Ectodermal cell (in vitro differentiated cells): ENCODE measurements around the gene FRAT1.

Experiments used
- H3K27ac ChIP-seq: 2 replicates; pipeline ENCODE4 v1.7.0; 2013; ENCODE audit warnings: mild to moderate bottlenecking, low read depth, low read length; ENCODE audit not compliant: insufficient read depth, poor library complexity, severe bottlenecking
- H3K27me3 ChIP-seq: 2 replicates; pipeline ENCODE4 v1.7.0; 2013; ENCODE audit warnings: mild to moderate bottlenecking, low read length; ENCODE audit not compliant: insufficient read depth, control insufficient read depth, poor library complexity, severe bottlenecking
- H3K36me3 ChIP-seq: one replicate; pipeline ENCODE4 v1.7.0; 2013; ENCODE audit warnings: low read length; ENCODE audit not compliant: control insufficient read depth, insufficient read depth
- H3K4me1 ChIP-seq: one replicate; pipeline ENCODE4 v1.7.0; 2013; ENCODE audit warnings: low read length; ENCODE audit not compliant: control insufficient read depth, insufficient read depth
- H3K4me3 ChIP-seq: 2 replicates; pipeline ENCODE4 v1.7.0; 2013; ENCODE audit warnings: low read depth, low read length, control low read depth; ENCODE audit not compliant: insufficient read depth
- H3K9me3 ChIP-seq: 2 replicates; pipeline ENCODE4 v1.7.0; 2013; ENCODE audit warnings: mild to moderate bottlenecking, low read length, moderate library complexity; ENCODE audit not compliant: control insufficient read depth
- WGBS, 2 experiments: methylation state at CpG; one replicate each; pipeline ENCODE4 v1.1.7; 2013; ENCODE audit warnings: missing lambda C conversion rate in 2 of 2; 5-methylcytosine and 5-hydroxymethylcytosine counted together

FRAT1 gene

GRCh38 chr10:97366572-97366971 lies 47.5 kb downstream of the FRAT1 start:
- Histone ChIP-seq H3K4me1 (no peaks in the 10 kb centered on the region), H3K4me3 (no peak overlapping the region), H3K9me3 (no peaks in the 10 kb centered on the region), H3K36me3 (peaks cover 30% of the 10 kb centered on the region), H3K27me3 (no peaks in the 10 kb centered on the region), H3K27ac (no peak overlapping the region)
- 90 to 97% methylated on average over 11 of the region's 11 CpGs for WGBS, 2 experiments

GRCh38 chr10:97367126-97367649 lies 48.1 kb downstream of the FRAT1 start:
- Histone ChIP-seq H3K4me1 (no peaks in the 10 kb centered on the region), H3K36me3 (peaks cover 30% of the 10 kb centered on the region), H3K4me3 (no peak overlapping the region), H3K27ac (no peak overlapping the region), H3K27me3 (no peaks in the 10 kb centered on the region), H3K9me3 (no peaks in the 10 kb centered on the region)
- 96 to 97% methylated on average over 12 of the region's 12 CpGs for WGBS, 2 experiments
